HepG2 (cell line): ENCODE data around the gene MED22. TPM values are rescaled to one million over a fixed set of nuclear protein-coding genes. Genes with fewer than 3 reads are reported as not detected.
A peak's percentile ranks its signal among the peaks of the same experiment; 100 is the strongest.

Experiments
- AGO2 ChIP-seq: fragments of 200-400 bp; formaldehyde crosslinking; optimal IDR thresholded peaks from 2 replicates; pipeline ENCODE3; 2017; ENCODE audit warnings: mild to moderate bottlenecking, low read depth, low read length, moderate library complexity
- ATAD3A ChIP-seq: sonication (generic); formaldehyde crosslinking; IDR thresholded peaks from 2 replicates; pipeline ENCODE4 v1.4.0; 2020; ENCODE audit warnings: missing genetic modification reagents
- HMG20A ChIP-seq: IDR thresholded peaks from 2 replicates; pipeline ENCODE4 v1.6.1; 2016; ENCODE audit warnings: borderline replicate concordance
- MATR3 ChIP-seq: sonication (generic); formaldehyde crosslinking; IDR thresholded peaks from 2 replicates; pipeline ENCODE4 v1.4.0; 2020; ENCODE audit warnings: missing genetic modification reagents
- MEF2D ChIP-seq: sonication (generic); formaldehyde crosslinking; IDR thresholded peaks from 2 replicates; pipeline ENCODE4 v1.5.1; 2020; ENCODE audit warnings: mild to moderate bottlenecking, missing genetic modification reagents
- PPARG ChIP-seq: conservative IDR thresholded peaks from 2 replicates; pipeline ENCODE4 v1.6.1; 2016; ENCODE audit warnings: missing biosample characterization, missing genetic modification reagents
- PRMT3 ChIP-seq: sonication (generic); formaldehyde crosslinking; IDR thresholded peaks from 2 replicates; pipeline ENCODE4 v1.8.1; 2022; ENCODE audit warnings: low read depth, mild to moderate bottlenecking, moderate library complexity, missing genetic modification reagents, borderline replicate concordance
- RARA ChIP-seq: IDR thresholded peaks from 2 replicates; pipeline ENCODE4 v1.6.1; 2016; ENCODE audit warnings: missing genetic modification reagents, missing compliant biosample characterization
- RBFOX2 ChIP-seq: fragments of 200-400 bp; formaldehyde crosslinking; IDR thresholded peaks from 2 replicates; pipeline ENCODE4 v1.6.1; 2017; ENCODE audit warnings: low read depth, mild to moderate bottlenecking, low read length
- SOX13 ChIP-seq, 3 experiments: fragments of 450-650 bp in 1 of 3; sonication (generic) in 1 of 3; formaldehyde crosslinking in 1 of 3; IDR thresholded peaks in 2 of 3; conservative IDR thresholded peaks in 1 of 3; 2 replicates each; pipeline versions ENCODE4 v1.5.0 to v1.6.1; 2016 to 2020; ENCODE audit warnings: antibody characterized with exemption in 1 of 3, mild to moderate bottlenecking in 1 of 3, missing compliant biosample characterization in 1 of 3, missing genetic modification reagents in 1 of 3, moderate library complexity in 1 of 3
- TBX2 ChIP-seq: sonication (generic); formaldehyde crosslinking; IDR thresholded peaks from 2 replicates; pipeline ENCODE4 v1.5.0; 2020; ENCODE audit warnings: missing genetic modification reagents, mild to moderate bottlenecking, borderline replicate concordance
- THAP11 ChIP-seq: IDR thresholded peaks from 2 replicates; pipeline ENCODE4 v1.6.1; 2016; ENCODE audit warnings: missing biosample characterization, missing genetic modification reagents
- TMF1 ChIP-seq: sonication (generic); formaldehyde crosslinking; IDR thresholded peaks from 2 replicates; pipeline ENCODE4 v1.8.1; 2022; ENCODE audit warnings: low read depth, missing genetic modification reagents
- ZFP90 ChIP-seq: sonication (generic); formaldehyde crosslinking; IDR thresholded peaks from 2 replicates; pipeline ENCODE4 v1.8.0; 2022; ENCODE audit warnings: missing genetic modification reagents, mild to moderate bottlenecking, inconsistent platforms, borderline replicate concordance
- ZNF30 ChIP-seq: sonication (generic); formaldehyde crosslinking; IDR thresholded peaks from 2 replicates; pipeline ENCODE4 v1.5.0; 2020; ENCODE audit warnings: mild to moderate bottlenecking, missing genetic modification reagents
- ZNF547 ChIP-seq: sonication (generic); formaldehyde crosslinking; IDR thresholded peaks from 2 replicates; pipeline ENCODE4 v1.5.1; 2020; ENCODE audit warnings: mild to moderate bottlenecking, missing genetic modification reagents
- polyA plus RNA-seq, 8 experiments: library from polyadenylated mRNA; depleted of rRNA in 3 of 8; stranded (reverse) in 7 of 8; unstranded in 1 of 8; fragments of >200 nt; fragmentation: Illumina TruSeq in 4 of 8; extraction: Trizol in 4 of 8; gene quantifications; 2 replicates each; pipeline versions ENCODE4 v1.2.1 to v1.2.3, GENCODE V29; 2011 to 2016; ENCODE audit warnings: low read depth in 4 of 8, missing spikeins in 1 of 8, mixed read lengths in 1 of 8; ENCODE audit not compliant: insufficient read depth in 1 of 8
- total RNA-seq, 5 experiments: library from RNA; depleted of rRNA; stranded (reverse); fragments of >200 nt; fragmentation: Illumina TruSeq; extraction: Trizol; gene quantifications; 2 replicates each; pipeline ENCODE4 v1.2.3, GENCODE V29; 2016; ENCODE audit warnings: low read depth in 1 of 5
- TF ChIP-seq, protein P1 (sequence below): sonication (generic); formaldehyde crosslinking; IDR thresholded peaks from 2 replicates; pipeline ENCODE4 v1.8.1; 2023; ENCODE audit warnings: mild to moderate bottlenecking, missing genetic modification reagents
- TF ChIP-seq, protein P2 (sequence below): sonication (generic); formaldehyde crosslinking; IDR thresholded peaks from 2 replicates; pipeline ENCODE4 v1.9.0; 2021; ENCODE audit warnings: missing genetic modification reagents, mild to moderate bottlenecking, borderline replicate concordance
- TF ChIP-seq, protein P3 (sequence below): sonication (generic); formaldehyde crosslinking; IDR thresholded peaks from 2 replicates; pipeline ENCODE4 v1.5.1; 2020; ENCODE audit warnings: missing genetic modification reagents, mild to moderate bottlenecking, borderline replicate concordance
- TF ChIP-seq, protein P4 (sequence below): sonication (generic); formaldehyde crosslinking; IDR thresholded peaks from 2 replicates; pipeline ENCODE4 v1.4.0; 2020; ENCODE audit warnings: missing genetic modification reagents, borderline replicate concordance

MED22 gene
- total and polyA plus RNA-seq, 2 of the 13 experiments (the other 11 are each of a cell fraction or from before 2014, with no cell fraction given) = 15.8 to 22.1 TPM

DNA sequence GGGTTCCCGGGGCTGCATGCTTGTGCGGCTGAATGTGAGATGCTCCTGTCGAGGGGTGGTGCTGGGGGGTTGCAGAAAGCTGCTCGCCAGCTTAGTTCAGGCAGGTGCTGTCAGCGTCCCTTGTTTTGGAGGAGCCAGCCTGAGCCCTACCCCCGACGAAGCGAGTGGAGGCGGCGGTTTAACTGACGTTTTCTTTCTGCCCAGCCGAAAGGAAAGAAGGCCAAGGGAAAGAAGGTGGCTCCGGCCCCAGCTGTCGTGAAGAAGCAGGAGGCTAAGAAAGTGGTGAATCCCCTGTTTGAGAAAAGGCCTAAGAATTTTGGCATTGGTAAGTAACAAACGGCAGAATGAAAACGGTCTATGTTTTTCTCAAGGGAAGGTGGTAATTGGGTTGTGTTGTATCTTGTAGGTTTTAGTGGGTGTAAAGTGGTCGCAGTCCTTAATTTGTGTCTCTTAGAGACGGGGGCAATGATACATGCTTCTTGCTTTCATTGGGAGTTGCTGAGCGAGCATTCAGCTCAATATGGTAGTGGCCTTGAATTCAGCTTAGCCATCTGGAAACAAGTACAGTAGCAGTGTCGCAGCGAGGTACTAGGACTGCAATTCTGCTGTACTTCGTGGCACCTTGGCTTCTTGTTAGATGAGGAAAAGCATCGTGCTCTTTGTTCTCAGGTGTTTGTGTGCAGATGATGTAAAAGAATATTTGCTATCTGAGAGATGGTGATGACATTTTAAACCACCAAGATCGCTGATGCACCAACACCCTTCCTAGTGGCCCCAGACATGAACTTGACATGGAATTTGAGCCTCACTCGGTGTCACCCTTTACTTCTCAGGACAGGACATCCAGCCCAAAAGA is 1.0 kb upstream of the MED22 start (continued):
- TF ChIP-seq, protein P1, sequence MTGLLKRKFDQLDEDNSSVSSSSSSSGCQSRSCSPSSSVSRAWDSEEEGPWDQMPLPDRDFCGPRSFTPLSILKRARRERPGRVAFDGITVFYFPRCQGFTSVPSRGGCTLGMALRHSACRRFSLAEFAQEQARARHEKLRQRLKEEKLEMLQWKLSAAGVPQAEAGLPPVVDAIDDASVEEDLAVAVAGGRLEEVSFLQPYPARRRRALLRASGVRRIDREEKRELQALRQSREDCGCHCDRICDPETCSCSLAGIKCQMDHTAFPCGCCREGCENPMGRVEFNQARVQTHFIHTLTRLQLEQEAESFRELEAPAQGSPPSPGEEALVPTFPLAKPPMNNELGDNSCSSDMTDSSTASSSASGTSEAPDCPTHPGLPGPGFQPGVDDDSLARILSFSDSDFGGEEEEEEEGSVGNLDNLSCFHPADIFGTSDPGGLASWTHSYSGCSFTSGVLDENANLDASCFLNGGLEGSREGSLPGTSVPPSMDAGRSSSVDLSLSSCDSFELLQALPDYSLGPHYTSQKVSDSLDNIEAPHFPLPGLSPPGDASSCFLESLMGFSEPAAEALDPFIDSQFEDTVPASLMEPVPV (CRISPR knock-in tag) = peak; percentile 40; the same call in 1 of the 2 replicates
- TF ChIP-seq, protein P2, sequence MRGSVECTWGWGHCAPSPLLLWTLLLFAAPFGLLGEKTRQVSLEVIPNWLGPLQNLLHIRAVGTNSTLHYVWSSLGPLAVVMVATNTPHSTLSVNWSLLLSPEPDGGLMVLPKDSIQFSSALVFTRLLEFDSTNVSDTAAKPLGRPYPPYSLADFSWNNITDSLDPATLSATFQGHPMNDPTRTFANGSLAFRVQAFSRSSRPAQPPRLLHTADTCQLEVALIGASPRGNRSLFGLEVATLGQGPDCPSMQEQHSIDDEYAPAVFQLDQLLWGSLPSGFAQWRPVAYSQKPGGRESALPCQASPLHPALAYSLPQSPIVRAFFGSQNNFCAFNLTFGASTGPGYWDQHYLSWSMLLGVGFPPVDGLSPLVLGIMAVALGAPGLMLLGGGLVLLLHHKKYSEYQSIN (CRISPR knock-in tag) = 0 out of 2 replicates have a peak, but pooled peaks have one; percentile 39
- TF ChIP-seq ATAD3A (no peak), MEF2D (CRISPR knock-in tag) (0 out of 2 replicates have a peak, but pooled peaks have one; percentile 3), THAP11 (no peak), PPARG (no peak), RARA (CRISPR knock-in tag) (no peak), AGO2 (peak; percentile 89), RBFOX2 (0 out of 2 replicates have a peak, but pooled peaks have one; percentile 24), TMF1 (CRISPR knock-in tag) (0 out of 2 replicates have a peak, but pooled peaks have one; percentile 17), ZNF30 (CRISPR knock-in tag) (no peak), PRMT3 (CRISPR knock-in tag) (no peak), MATR3 (CRISPR knock-in tag) (no peak), SOX13 (IDR thresholded peaks at IDR 0.05) (no peak), SOX13 (CRISPR knock-in tag; conservative IDR thresholded peaks at IDR 0.05 in 1 of 2, IDR thresholded peaks at IDR 0.05 in 1 of 2) (no peak), TBX2 (CRISPR knock-in tag) (no peak), ZNF547 (no peak), ZFP90 (CRISPR knock-in tag) (no peak), HMG20A (no peak)
- TF ChIP-seq, protein P3, sequence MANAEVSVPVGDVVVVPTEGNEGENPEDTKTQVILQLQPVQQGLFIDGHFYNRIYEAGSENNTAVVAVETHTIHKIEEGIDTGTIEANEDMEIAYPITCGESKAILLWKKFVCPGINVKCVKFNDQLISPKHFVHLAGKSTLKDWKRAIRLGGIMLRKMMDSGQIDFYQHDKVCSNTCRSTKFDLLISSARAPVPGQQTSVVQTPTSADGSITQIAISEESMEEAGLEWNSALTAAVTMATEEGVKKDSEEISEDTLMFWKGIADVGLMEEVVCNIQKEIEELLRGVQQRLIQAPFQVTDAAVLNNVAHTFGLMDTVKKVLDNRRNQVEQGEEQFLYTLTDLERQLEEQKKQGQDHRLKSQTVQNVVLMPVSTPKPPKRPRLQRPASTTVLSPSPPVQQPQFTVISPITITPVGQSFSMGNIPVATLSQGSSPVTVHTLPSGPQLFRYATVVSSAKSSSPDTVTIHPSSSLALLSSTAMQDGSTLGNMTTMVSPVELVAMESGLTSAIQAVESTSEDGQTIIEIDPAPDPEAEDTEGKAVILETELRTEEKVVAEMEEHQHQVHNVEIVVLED (CRISPR knock-in tag) = no peak
- TF ChIP-seq, protein P4, sequence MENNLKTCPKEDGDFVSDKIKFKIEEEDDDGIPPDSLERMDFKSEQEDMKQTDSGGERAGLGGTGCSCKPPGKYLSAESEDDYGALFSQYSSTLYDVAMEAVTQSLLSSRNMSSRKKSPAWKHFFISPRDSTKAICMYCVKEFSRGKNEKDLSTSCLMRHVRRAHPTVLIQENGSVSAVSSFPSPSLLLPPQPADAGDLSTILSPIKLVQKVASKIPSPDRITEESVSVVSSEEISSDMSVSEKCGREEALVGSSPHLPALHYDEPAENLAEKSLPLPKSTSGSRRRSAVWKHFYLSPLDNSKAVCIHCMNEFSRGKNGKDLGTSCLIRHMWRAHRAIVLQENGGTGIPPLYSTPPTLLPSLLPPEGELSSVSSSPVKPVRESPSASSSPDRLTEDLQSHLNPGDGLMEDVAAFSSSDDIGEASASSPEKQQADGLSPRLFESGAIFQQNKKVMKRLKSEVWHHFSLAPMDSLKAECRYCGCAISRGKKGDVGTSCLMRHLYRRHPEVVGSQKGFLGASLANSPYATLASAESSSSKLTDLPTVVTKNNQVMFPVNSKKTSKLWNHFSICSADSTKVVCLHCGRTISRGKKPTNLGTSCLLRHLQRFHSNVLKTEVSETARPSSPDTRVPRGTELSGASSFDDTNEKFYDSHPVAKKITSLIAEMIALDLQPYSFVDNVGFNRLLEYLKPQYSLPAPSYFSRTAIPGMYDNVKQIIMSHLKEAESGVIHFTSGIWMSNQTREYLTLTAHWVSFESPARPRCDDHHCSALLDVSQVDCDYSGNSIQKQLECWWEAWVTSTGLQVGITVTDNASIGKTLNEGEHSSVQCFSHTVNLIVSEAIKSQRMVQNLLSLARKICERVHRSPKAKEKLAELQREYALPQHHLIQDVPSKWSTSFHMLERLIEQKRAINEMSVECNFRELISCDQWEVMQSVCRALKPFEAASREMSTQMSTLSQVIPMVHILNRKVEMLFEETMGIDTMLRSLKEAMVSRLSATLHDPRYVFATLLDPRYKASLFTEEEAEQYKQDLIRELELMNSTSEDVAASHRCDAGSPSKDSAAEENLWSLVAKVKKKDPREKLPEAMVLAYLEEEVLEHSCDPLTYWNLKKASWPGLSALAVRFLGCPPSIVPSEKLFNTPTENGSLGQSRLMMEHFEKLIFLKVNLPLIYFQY (CRISPR knock-in tag) = no peak
